Tibial nerve (tissue), 3 donors: ENCODE results near the gene DAP.
"Not testable (repeated sequence)": the region's sequence is repeated elsewhere in the genome, so short reads cannot be mapped to it uniquely, and the experiment has no call there.

Experiments
- CTCF ChIP-seq, 5 experiments: fragments of 200-600 bp in 3 of 5; fragments of 450-650 bp in 2 of 5; sonication (generic) in 3 of 5; IDR thresholded peaks; one replicate each; pipeline ENCODE4 v1.5.1; 2016 to 2019; ENCODE audit warnings: antibody characterized with exemption in 5 of 5, mild to moderate bottlenecking in 3 of 5, moderate library complexity in 2 of 5
- POLR2A ChIP-seq, 2 donors: fragments of 450-650 bp; IDR thresholded peaks; one replicate each; pipeline ENCODE4 v1.6.1; 2017; ENCODE audit warnings: antibody characterized with exemption in 2 of 2, mild to moderate bottlenecking in 2 of 2, moderate library complexity in 2 of 2

DNA sequence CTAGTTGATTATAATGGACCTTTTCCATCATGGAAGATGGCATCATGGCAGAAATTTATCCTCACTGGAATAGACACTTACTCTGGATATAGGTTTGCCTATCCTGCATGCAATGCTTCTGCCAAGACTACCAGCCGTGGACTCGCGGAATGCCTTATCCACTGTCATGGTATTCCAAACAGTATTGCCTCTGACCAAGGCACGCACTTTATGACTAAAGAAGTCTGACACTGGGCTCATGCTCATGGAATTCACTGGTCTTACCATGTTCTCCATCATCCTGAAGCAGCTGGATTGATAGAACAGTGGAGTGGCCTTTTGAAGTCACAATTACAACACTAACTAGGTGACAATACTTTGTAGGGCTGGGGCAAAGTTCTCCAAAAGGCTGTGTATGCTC is 40.3 kb downstream of the DAP start:
- TF ChIP-seq POLR2A, CTCF (IDR thresholded peaks at IDR 0.05): not testable (repeated sequence)
